ENCODE measurements around the gene DCLRE1B.

DCLRE1B gene

DNA sequence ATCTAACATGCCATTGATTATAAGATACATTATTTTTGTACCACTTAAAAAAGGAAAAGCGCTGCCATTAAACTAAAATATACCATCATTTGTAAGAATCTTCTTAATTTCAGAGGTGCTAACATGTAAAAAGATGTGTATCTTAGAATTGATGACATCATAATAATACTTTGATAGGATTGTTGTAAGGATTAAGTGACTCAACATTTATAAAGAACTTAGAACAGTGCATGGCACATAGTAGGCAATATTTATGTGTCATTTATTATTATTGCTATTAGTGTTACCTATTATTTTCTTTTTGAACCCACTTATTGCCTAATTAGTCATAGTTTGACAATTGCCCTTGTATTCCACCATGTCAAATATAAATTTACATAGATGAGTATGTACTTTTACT is 45.8 kb downstream of the DCLRE1B start:
- no peak overlapping the region for H3K27ac ChIP-seq
- TF ChIP-seq ZFX (IDR thresholded peaks at IDR 0.05) = no peak
- TF ChIP-seq, protein P1, sequence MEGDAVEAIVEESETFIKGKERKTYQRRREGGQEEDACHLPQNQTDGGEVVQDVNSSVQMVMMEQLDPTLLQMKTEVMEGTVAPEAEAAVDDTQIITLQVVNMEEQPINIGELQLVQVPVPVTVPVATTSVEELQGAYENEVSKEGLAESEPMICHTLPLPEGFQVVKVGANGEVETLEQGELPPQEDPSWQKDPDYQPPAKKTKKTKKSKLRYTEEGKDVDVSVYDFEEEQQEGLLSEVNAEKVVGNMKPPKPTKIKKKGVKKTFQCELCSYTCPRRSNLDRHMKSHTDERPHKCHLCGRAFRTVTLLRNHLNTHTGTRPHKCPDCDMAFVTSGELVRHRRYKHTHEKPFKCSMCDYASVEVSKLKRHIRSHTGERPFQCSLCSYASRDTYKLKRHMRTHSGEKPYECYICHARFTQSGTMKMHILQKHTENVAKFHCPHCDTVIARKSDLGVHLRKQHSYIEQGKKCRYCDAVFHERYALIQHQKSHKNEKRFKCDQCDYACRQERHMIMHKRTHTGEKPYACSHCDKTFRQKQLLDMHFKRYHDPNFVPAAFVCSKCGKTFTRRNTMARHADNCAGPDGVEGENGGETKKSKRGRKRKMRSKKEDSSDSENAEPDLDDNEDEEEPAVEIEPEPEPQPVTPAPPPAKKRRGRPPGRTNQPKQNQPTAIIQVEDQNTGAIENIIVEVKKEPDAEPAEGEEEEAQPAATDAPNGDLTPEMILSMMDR (conservative IDR thresholded peaks at IDR 0.05) = no peak

DNA sequence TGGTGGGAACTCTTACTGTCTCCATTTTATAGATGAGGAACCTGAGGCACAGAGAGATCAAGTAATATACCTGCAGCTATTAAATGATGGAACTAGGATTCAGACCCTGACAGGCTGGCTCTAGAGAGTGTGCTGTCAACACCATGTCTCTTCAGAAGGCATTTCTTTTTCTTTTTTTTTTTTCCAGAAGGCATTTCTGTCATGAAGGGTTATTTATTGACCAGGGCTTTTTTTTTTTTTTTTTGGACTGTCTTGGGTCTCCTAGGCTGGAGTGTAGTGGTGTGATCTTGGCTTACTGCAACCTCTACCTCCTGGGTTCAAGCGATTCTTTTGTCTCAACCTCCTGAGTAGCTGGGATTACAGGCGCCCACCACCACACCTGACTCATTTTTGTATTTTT is 46.6 kb downstream of the DCLRE1B start:
- no peak overlapping the region for H3K27ac ChIP-seq
- TF ChIP-seq, protein P1 (conservative IDR thresholded peaks at IDR 0.05) = no peak
- no peak for TF ChIP-seq ZFX (IDR thresholded peaks at IDR 0.05)

DNA sequence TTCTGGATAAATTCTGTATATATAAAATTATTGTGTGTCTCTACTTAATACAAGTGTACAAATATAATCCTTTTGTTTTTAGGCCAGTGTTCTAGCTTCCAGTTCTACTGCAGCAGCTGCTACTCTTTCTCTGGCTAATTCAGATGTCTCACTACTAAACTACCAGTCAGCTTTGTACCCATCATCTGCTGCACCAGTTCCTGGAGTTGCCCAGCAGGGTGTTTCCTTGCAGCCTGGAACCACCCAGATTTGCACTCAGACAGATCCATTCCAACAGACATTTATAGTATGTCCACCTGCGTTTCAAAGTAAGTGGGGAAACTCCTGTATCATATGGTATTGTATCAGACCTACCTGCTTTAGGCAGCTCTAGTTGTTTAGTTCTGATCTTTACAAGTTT is 52.9 kb downstream of the DCLRE1B start:
- no peak overlapping the region for H3K27ac ChIP-seq
- TF ChIP-seq, protein P1 (conservative IDR thresholded peaks at IDR 0.05) = no peak
- TF ChIP-seq ZFX (IDR thresholded peaks at IDR 0.05) = no peak

DNA sequence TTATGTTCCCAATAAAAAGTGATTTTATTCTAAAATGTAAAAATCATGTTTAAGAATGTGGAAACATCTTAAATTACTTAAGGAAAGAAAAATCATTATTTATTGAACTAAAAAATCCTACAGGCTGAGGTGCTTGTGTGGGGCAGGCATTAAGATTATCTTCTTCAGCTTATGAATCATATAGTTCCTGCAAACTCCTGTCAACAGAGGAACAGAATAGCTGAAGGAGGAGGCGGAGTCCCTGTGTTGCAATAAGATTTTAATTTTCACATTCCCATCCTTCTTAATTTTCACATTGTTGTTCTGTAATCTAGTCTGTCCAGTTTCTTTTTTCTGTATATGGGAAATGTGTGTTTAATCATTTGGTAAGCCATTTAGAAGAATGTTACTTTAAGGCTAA is 53.6 kb downstream of the DCLRE1B start:
- TF ChIP-seq, protein P1 (conservative IDR thresholded peaks at IDR 0.05) = no peak
- no peak for TF ChIP-seq ZFX (IDR thresholded peaks at IDR 0.05)
- H3K27ac ChIP-seq = no peak overlapping the region

DNA sequence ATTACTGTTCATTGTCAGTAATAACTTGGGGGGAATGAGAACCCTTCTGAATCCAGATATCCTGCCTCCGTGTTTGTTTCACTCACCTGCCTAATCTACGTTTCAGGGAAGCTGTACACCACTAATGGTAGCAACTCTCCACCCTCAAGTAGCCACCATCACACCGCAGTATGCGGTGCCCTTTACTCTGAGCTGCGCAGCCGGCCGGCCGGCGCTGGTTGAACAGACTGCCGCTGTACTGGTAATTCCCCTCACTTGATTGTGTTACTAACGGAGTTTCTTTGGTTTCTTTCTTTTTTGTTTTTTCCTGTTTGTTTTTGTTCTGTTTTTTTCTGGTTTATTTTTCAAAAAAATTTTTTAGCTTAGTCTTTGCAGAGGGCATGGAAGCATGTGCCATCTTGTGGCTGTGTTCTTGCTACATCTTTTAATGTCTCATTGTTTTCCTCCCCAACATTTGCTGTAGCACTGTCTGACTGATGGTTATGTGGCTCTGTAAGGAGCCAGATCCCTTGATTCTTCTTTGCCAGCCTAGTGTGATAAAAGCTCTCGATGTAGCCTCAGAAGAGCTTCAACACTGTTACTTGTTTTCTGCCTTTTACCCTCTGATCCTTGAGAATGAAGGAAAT is 58.3 kb downstream of the DCLRE1B start:
- TF ChIP-seq, protein P1 (conservative IDR thresholded peaks at IDR 0.05) = no peak
- no peak for TF ChIP-seq ZFX (IDR thresholded peaks at IDR 0.05)
- no peak overlapping the region for H3K27ac ChIP-seq
